ENCODE data around the gene MKNK2. TPM values are rescaled to one million over a fixed set of nuclear protein-coding genes. Genes with fewer than 3 reads are reported as not detected.

Gene MKNK2
- total RNA-seq, 1 experiment from 2014 or later: 96.8 TPM

GRCh38 chr19:2072757-2073551 is 21.9 kb upstream of the MKNK2 start:
- Histone ChIP-seq H3K27ac (ENCODE audit: low read length) (no peak overlapping the region), H2AFZ (ENCODE audit: low read length) (no peak overlapping the region), H3K4me3 (ENCODE audit: low read length) (no peak overlapping the region), H3K4me1 (ENCODE audit: insufficient read depth, low read length) (no peaks in the 10 kb centered on the region), H3K9me2 (replicated peaks; ENCODE audit: low read length) (no peaks in the 10 kb centered on the region), H3K4me2 (ENCODE audit: low read length) (no peak overlapping the region), H3K79me2 (ENCODE audit: low read length) (no peaks in the 10 kb centered on the region), H3K27me3 (ENCODE audit: low read length) (no peaks in the 10 kb centered on the region), H3K9me3 (ENCODE audit: low read length) (no peaks in the 10 kb centered on the region), H3F3A (ENCODE audit: low read length, unreplicated experiment) (no peaks in the 10 kb centered on the region), H3K9ac (ENCODE audit: low read length) (no peak overlapping the region), H3K36me3 (ENCODE audit: low read depth, low read length) (peaks cover 2% of the 10 kb centered on the region; the same call in 1 of the 2 replicates), H4K20me1 (ENCODE audit: low read length) (no peaks in the 10 kb centered on the region)
- DNase-seq: no peak
- BruUV-seq (replicated peaks): no TSS peak
- CTCF ChIA-PET: no interaction called here
- intact Hi-C loops (cut with micrococcal nuclease): no loop called here
- ATAC-seq: no peak
- POLR2A ChIA-PET (ENCODE audit: unreplicated experiment): no interaction called here
- TF ChIP-seq CTCF (conservative IDR thresholded peaks at IDR 0.05; ENCODE audit: low read depth, low read length) (no peak), EZH2phosphoT487 (IDR thresholded peaks at IDR 0.05; ENCODE audit: borderline replicate concordance, low read length) (no peak), EZH2 (IDR thresholded peaks at IDR 0.05; ENCODE audit: low read length, unreplicated experiment) (no peak)

- Histone ChIP-seq H3K4me3 (ENCODE audit: low read length) (no peak overlapping the region), H3K4me2 (ENCODE audit: low read length) (no peak overlapping the region), H3K4me1 (ENCODE audit: insufficient read depth, low read length) (no peaks in the 10 kb centered on the region), H2AFZ (ENCODE audit: low read length) (no peak overlapping the region), H3K79me2 (ENCODE audit: low read length) (no peaks in the 10 kb centered on the region), H3F3A (ENCODE audit: low read length, unreplicated experiment) (no peaks in the 10 kb centered on the region), H3K9ac (ENCODE audit: low read length) (no peak overlapping the region), H3K9me3 (ENCODE audit: low read length) (no peaks in the 10 kb centered on the region), H3K36me3 (ENCODE audit: low read depth, low read length) (peaks cover 2% of the 10 kb centered on the region; the same call in 1 of the 2 replicates), H3K27ac (ENCODE audit: low read length) (no peak overlapping the region), H3K9me2 (replicated peaks; ENCODE audit: low read length) (no peaks in the 10 kb centered on the region), H4K20me1 (ENCODE audit: low read length) (no peaks in the 10 kb centered on the region), H3K27me3 (ENCODE audit: low read length) (no peaks in the 10 kb centered on the region)
- ATAC-seq (no peak), DNase-seq (no peak)
- TF ChIP-seq EZH2phosphoT487 (IDR thresholded peaks at IDR 0.05; ENCODE audit: borderline replicate concordance, low read length) (no peak), CTCF (conservative IDR thresholded peaks at IDR 0.05; ENCODE audit: low read depth, low read length) (no peak), EZH2 (IDR thresholded peaks at IDR 0.05; ENCODE audit: low read length, unreplicated experiment) (no peak)
- ChIA-PET POLR2A (ENCODE audit: unreplicated experiment) (no interaction called here), CTCF (no interaction called here)
- BruUV-seq (replicated peaks): TSS peak; percentile 55
- intact Hi-C loops (cut with micrococcal nuclease): no loop called here
Observed at GRCh38 chr19:2070986-2071673, 20.1 kb upstream of the MKNK2 start.

- Histone ChIP-seq H4K20me1 (ENCODE audit: low read length) (no peaks in the 10 kb centered on the region), H3K27me3 (ENCODE audit: low read length) (no peaks in the 10 kb centered on the region)
- no TSS peak for BruUV-seq (replicated peaks)
Observed at GRCh38 chr19:2070436-2070827, 19.4 kb upstream of the MKNK2 start.

More at GRCh38 chr19:2070436-2070827, 19.4 kb upstream of the MKNK2 start:
- ChIA-PET POLR2A (ENCODE audit: unreplicated experiment) (no interaction called here), CTCF (no interaction called here)
- no peaks in the 10 kb centered on the region for H3K79me2 ChIP-seq (ENCODE audit: low read length)
- TF ChIP-seq EZH2 (IDR thresholded peaks at IDR 0.05; ENCODE audit: low read length, unreplicated experiment) (no peak), EZH2phosphoT487 (IDR thresholded peaks at IDR 0.05; ENCODE audit: borderline replicate concordance, low read length) (no peak), CTCF (conservative IDR thresholded peaks at IDR 0.05; ENCODE audit: low read depth, low read length) (no peak)
- H3K9me3 ChIP-seq (ENCODE audit: low read length): no peaks in the 10 kb centered on the region
- no peak overlapping the region for H2AFZ ChIP-seq (ENCODE audit: low read length)
- intact Hi-C loops (cut with micrococcal nuclease): no loop called here
- H3F3A ChIP-seq (ENCODE audit: low read length, unreplicated experiment): no peaks in the 10 kb centered on the region
- H3K4me1 ChIP-seq (ENCODE audit: insufficient read depth, low read length): no peaks in the 10 kb centered on the region
- no peak overlapping the region for H3K27ac ChIP-seq (ENCODE audit: low read length)
- H3K4me2 ChIP-seq (ENCODE audit: low read length): no peak overlapping the region
- ATAC-seq (no peak), DNase-seq (no peak)
- H3K9ac ChIP-seq (ENCODE audit: low read length): no peak overlapping the region
- no peak overlapping the region for H3K4me3 ChIP-seq (ENCODE audit: low read length)
- H3K36me3 ChIP-seq (ENCODE audit: low read depth, low read length): peaks cover 2% of the 10 kb centered on the region; the same call in 1 of the 2 replicates
- H3K9me2 ChIP-seq (replicated peaks; ENCODE audit: low read length): no peaks in the 10 kb centered on the region
